ENCODE results near the gene HCFC2.

Gene HCFC2

DNA sequence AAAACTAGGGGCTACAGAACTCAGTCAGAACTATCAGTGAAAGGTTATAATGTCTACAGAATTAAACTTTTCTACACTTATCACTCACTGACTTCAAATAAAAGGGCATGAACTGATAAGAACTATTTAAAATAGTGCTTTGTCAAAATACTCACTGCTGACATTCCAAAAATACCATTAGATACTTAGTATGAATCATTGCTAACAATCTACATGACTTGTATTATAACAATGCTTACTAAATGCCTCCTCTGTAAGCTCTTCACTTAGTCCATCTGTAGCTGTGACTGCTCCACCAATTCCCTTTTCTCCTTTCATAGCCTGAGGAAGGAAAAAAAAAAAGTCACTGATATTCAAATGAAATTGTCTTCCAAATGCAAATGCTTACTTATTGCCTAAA lies 56.7 kb downstream of the HCFC2 start:
- no peak for DNase-seq (ENCODE audit: low spot score)

DNA sequence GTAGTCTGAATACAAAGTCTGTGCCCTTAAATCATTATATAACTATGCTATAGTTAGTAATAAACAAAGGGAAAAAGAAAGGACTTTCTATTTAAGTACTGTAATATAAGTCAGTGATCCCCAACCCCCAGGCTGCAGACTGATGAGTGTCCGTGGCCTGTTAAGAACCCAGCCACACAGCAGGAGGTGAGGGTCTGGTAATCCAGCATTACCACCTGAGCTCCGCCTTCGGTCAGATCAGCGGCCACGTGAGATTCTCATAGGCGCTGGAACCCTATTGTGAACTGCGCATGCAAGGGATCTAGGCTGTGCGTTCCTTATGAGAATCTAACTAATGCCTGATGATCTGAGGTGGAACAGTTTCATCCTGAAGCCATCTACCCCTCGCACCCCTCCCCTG lies 58.0 kb downstream of the HCFC2 start:
- DNase-seq (ENCODE audit: low spot score): no peak

DNA sequence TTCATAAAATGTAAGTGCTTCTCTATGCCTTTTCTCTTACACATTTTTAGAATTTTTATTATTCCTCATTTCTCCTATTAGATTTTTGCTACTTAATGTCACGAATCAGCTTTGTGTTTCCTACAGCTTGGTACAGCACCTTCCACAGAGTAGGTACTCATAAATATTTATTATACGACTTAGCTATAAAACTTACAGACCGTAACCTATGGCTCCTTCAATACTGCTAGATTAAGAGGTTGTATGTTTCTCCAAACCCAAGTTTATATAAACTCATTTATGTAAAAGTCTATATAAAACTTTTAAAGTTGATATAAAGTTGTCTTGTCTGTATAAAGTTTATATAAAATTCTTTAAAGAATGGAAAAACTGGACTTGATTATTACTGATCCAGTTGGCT lies 62.2 kb downstream of the HCFC2 start:
- no peak for DNase-seq (ENCODE audit: low spot score)

DNA sequence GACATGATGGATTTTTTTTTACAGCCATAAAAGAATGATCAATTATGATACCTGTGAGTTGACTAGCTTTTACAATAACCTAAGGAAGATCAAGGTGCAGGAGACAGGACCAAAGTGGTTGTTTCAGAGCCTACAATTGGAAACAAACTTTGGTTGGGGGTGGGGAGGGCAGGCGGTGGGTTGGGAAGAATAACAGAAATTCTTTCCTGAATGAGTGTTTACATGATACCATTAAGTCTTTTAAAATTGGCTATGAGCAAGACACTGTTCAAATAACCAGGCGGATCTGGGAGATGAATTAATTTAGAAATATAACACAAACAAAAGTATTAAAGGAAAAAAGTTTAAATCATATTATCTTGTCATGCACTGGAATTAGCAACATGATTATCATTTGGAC lies 66.4 kb downstream of the HCFC2 start:
- no peak for DNase-seq (ENCODE audit: low spot score)

DNA sequence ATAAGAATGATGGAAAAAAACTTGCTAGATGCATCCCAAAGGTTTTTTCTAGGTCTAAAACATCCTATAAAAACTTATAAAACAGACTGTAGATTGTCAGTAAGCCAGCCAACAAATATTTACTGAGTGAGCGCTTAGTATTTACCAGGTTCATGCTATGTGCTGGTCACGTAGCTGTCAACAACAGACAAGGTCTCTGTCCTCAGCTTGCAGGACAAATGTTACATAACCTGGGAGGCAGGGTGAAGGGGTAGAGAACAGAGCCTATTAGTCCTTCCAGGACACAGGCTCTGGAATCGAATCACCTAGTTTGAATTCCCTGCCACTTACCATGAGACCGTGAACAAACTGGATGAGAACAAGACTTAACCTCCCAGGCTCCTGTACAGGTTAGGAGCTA lies 67.3 kb downstream of the HCFC2 start:
- DNase-seq (ENCODE audit: low spot score): no peak

DNA sequence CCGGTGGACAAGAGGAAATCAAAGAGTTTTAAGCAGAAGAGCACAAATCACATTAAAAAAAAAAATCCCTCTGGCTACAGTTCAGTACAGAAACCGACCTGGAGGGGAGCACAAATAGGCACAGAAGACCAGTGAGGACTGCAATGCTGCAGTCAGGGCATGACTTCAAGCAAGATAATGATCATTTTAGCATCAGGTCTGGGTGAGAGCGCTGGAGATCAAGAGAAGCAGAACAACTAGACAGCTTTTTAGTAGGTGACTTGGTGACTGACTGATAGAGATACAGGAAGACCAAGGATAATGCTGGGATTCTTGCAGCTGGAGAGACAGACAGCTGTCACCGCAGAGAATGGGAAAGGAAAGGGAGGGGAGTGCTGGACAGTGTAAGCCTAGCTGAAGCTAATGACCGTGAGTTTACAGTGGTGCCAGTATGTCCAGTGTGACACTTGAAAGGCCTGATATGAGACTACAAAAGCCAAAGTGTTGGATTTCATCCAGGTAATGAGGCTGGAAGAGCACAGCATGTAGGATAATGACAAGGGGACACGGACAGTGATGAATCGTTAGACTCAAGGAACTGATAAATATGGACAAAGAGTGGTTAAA lies 68.1 kb downstream of the HCFC2 start:
- no peak for DNase-seq (ENCODE audit: low spot score)

DNA sequence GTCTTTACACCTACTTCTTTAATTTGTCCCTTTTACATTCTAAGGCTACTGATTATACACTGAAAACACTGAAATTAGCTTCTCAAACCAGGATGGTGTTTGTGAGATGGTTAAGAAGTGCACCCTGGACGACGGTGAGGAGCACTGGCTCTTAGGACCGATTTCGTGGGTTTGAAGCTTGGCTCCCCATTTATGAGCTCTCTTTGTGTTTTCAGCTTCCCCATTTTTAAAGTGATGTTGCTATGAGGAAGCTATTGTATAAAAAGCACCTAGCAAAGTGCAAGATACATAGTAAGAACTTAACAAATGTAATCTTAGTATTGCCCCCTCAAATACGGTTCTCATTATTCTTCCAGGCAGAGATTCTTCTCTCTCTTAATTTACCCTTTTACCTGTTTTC lies 69.0 kb downstream of the HCFC2 start:
- no peak for DNase-seq (ENCODE audit: low spot score)

DNA sequence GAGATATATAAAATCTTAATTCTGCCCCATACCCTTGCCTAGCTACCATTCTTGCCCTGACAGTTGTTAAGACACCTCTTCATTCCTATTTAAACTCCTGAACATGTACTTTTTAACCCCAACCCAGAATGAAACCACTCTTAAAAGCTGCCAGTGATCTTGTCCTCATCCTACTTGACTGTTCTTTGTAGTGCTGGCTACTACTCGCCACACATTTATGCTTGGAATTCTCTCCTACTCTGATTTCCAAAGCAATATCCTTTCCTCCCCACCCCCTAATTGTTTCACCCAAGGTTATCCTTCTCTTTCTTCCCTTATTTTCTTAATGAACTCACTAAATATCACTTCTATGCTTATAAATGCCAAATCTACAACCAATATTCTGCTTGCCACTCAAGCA lies 69.5 kb downstream of the HCFC2 start:
- no peak for DNase-seq (ENCODE audit: low spot score)

DNA sequence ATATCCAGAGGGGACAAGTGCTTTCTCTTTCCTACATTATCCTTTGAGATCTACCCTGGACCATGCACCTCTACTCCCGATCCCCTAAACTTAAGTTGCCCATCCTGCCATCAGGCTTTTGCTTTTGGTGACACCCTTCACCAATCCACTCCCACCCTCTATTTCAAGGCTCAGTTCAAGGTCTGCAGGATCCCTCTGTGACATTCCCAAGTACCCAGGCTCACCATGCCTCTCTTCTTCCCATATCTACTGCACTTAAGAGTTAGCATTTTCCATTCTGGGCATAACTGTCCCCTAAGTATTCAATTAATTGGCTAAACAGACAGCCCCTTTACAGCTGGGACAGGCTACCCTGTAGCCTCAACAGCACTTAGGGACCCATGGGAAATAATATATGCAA lies 70.6 kb downstream of the HCFC2 start:
- DNase-seq (ENCODE audit: low spot score): no peak

DNA sequence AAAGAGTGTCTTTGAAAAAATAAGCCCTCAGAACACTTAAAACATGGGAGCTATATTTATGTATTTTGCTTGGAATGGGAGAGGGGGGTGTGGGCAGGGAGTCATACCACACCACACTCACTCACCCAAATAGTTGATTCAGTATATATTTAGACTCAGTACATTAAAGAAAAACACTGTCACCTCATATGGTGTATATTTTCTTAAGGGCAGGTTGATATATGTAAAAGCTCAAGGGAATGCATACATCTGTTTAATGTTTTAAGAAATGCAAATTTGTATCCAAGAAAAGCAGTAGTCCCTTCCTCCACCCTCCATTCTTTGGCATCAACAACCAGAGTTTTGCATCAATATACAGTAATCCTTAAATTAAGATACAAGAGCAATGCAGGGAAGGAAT lies 72.2 kb downstream of the HCFC2 start:
- DNase-seq (ENCODE audit: low spot score): no peak

DNA sequence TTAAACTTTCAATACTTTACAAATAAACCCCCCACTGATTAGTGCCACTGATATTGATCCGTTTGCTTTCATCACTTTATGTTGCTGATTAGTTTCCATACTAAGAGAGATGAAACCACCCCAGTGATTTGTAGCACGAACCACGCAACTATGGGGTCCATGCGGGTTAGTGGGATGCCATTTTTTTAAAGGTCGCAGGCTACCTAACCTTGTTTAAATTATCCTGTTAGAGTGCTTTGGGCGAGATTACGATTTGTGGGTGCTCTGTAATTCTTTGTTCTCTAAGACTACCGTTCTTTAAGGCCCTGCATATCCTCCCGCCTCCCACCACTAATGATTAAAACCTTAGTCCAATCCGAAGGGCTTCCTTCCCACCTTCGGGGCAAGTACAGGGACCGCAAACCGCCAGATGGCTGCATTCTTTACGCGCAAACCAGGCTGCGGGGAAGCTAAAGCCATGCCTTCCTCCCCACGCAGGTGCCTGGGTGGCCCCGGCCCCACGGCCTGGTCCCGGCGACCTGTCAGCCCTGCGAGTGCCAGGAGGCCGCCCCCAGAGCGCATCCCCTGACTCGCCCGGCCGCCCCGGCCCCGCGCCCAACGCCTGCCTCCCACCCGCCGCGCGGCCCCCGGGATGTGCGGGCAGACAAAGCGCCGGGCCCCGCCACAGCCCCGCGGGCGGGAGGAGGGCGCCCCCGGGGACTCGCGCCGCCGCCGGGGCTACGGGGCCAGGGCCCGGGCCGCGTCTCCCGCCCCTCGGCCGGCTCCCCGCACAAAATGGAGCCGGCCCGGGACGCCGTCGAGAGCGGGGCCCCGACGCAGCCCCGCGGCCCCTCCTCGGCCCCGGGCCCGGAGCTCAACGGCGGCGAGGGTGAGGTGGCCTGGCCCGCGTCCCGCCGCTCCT lies 72.9 kb downstream of the HCFC2 start:
- DNase-seq (ENCODE audit: low spot score): peak; percentile 31

DNA sequence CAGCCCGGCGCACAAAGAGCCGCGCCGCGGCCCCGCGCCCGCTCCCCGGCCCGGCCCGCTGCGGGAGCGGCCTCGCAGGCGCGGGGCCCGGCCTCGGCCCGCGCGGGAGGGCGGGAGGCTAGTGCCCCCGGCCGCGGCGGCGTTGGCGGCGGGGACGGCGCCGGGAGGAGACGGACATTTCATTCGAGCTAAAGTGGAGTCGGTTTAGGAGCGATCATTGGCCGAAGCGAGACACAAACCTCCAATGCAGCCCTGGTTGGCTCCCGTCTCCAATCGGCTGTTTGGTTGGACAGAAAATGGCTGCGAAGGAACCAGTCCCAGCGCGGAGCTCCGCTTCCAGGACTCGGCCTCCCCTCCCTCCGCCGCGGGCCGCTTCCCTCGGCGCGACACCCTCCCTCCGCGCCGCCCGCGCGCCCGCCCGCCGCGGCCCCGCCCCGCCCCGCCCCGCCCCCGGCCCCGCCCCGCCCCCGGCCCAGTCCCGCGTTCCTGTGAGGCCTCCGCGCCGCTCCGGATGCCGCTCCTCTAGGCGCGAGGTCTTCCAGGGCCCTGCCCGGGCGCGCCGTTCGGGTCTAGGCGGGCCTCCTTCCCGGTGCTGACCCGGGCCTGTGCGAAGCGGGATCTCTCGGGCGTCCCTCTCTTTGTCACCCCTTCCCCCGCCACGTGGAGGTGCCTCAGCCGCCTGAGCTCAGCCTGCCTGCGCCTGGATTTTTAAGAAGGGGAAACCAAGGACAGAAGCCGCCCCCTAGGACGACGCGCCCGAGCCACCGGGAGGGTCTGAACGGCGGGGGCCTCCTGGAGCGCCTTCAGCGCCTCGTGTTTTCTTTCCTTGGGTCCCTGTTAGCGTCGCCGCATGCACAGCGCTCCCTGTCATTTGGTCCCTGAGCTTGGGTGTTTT lies 73.8 kb downstream of the HCFC2 start, which contains the start of gene NFYB:
Gene NFYB, minus strand, starts transcription at position 309 of the 895 bp plus-strand sequence. CDS start 2,757 bp downstream, outside the sequence.
- DNase-seq (ENCODE audit: low spot score): peak; percentile 94

DNA sequence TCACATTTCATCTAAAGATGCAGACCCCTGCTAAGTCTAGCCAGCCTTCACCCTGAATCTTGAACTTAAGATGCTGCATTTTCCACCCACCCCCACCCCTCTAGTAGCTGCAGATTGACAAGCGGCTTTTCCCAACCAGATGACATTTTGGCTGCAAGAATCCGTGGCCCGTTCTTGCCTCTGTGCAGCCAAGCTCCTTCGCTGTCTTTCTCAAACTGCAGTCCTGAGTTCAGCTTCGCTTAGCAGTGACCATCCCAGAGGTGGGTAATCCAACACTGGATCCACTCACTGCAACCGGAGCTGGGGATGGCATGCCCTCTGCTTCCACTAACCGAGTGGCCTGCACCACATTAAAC lies 74.4 kb downstream of the HCFC2 start:
- no peak for DNase-seq (ENCODE audit: low spot score)

DNA sequence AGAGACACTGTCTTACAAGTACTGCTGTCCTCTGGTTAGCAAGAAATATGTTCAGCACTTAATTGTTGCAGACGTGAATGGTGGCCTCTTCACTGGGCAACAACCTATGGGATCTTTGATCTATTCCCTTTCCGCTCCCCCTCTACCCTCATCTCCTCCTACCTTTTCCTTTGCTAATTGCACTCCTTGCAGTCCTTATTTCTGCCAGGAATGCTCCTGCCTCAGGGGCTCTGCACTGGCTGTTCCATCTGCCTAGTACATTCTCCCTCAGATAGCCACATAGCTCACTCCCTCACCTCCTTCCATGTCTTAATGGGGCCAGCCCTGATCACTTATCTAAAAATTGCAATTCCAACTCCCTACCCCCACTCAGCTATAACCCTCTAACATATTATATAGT lies 78.2 kb downstream of the HCFC2 start:
- no peak for DNase-seq (ENCODE audit: low spot score)

DNA sequence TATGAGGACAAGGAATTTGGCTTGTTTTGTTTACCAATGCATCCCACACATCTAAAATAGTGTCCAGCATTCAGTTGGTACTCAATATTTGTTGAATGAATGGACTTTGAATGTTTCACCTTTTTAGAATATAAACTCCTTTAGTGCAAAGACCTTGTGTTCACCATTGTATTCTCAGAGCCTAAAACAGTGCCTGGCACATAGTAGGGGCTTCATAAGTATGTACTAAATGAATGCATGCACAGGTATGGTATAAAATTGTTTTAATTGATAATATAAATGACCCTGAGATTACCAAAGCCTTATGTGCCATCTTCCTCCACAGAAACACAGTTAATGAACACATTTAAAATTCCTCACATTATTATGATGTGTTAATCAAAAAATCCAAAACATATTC lies 78.7 kb downstream of the HCFC2 start:
- DNase-seq (ENCODE audit: low spot score): no peak

DNA sequence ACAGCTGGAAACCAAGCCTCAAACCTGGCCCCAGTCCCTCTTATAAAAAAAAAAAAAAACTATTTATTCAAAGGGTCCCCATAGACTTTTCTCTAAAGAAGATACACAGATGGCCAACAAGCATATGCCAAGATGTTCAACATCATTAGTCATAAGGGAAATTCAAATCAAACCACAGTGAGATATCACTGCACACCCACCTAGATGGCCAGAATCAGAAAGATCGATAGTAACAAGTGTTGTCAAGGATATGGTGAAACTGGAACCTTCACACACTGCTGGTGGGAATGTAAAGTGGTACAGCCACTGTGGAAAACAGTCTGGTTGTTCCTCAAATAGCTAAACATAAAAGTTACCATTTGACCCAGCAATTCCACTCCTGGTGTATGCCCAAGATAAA lies 79.6 kb downstream of the HCFC2 start:
- DNase-seq (ENCODE audit: low spot score): no peak

DNA sequence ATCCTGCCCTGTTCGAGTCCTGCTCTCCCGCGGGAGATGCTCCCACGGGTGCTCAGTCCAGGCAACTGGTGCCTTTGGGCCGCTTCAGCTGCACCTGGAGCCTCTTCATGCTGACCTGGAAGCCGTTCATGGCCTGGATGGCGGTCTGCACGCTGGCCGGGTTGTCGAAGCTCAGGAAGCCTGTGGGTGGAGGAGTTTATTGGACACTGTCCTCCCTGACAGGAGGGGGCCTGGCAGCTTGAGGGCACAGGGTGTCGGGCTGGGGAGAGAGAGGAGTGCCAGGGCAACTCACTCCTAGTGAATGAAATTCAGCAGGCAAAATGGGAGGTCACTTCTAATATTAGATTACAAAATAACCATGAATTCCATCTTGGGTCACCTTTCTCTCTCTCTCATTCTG lies 83.0 kb downstream of the HCFC2 start:
- no peak for DNase-seq (ENCODE audit: low spot score)

DNA sequence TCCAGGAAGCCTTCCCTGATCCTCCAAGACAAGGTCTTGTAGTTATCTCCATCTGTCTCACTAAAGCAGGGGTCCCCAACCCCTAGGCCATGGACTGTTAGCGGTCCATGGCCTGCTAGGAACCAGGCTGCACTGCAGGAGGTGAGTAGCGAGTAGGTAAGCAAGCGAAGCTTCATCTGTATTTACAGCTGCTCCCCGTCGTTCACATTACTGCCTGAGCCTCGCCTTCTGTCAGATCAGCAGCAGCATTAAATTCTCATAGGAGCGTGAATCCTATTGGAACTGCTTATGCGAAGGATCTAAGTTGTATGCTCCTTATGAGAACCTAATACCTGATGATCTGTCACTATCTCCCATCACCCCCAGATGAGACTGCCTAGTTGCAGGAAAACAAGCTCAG lies 86.1 kb downstream of the HCFC2 start:
- DNase-seq (ENCODE audit: low spot score): no peak

DNA sequence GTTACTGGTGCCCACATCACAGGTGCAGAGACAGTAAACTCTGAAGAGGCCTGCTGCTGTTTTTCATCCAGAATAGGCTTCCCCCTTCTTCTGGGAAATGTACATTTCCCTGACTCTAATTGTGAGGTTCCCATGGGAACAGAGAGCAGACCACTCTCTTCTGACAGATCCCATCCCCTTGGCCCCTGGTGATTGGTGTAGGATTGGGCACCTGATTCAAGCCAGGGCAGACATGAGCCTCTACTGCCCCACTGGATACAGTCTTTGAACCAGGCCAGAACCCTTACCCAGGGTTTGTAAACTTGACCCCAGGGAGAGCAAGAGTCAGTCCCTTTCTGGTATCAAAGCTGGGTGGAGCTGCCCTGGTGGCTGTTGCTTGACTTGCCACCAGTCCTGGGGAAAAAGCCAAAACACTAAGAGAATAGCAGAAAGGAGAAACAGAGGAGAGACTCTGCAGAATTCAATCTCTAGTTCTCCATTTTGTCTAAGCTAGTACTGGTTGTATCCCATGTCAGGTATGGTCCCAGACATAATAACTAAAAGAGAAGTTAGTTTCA lies 88.4 kb downstream of the HCFC2 start:
- no peak for DNase-seq (ENCODE audit: low spot score)

DNA sequence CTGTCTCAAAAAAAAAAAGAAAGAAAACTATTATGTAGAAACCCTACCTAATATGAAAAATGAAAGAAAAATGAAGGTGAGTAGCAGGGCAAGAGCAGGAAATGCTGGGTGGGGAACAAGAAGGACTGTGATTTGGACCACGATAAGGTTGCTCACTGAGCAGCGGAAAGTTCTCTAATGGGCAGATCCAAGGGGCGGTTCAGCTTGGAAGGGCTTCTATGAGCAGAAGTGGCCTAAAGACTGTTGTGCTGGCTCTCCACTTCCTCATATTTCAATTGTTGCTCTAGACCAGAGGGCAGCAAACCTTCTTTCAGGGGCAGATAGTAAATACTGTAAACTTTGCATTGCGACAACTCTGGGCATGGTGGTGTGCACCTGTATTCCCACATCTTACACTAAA lies 90.0 kb downstream of the HCFC2 start:
- no peak for DNase-seq (ENCODE audit: low spot score)

DNA sequence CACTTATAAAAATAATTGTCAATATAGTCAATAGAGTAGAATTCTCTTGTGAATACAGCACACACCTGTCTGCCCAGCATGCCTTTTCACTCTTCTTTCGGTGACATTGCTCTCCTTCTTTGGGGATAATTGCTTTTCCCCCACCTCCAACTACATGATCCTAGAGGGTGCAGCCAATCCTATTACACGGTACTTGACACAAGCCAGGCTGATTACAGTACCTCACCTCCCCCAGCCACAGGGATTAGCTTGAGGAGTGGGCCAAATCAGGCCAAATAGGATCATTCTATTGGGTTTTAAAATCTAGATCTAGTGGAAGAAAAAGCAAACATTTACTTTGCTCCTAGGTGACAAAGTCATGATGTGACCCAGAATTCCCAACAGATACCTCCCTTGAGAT lies 90.5 kb downstream of the HCFC2 start:
- DNase-seq (ENCODE audit: low spot score): no peak

Measured in CD4-positive, alpha-beta T cell treated with Interleukin-6 at 100 ng/mL for 8 hours (primary cell).